HG03045 (cell line): ENCODE results near the gene NOMO2.
A peak's percentile ranks its signal among the peaks of the same experiment; 100 is the strongest.
"Not testable (repeated sequence)": the region's sequence is repeated elsewhere in the genome, so short reads cannot be mapped to it uniquely, and the experiment has no call there.

Experiments used
- ATAC-seq: cut with Tn5 transposase; IDR thresholded peaks from one replicate; pipeline ENCODE4 v1.9.1; 2021; ENCODE audit warnings: mild to moderate bottlenecking, moderate library complexity; ENCODE audit not compliant: unreplicated experiment

The NOMO2 gene

GRCh38 chr16:18561727-18562314 is at the start of gene NOMO2:
TSS of gene NOMO2 (minus strand) at chr16:18562097. CDS start at chr16:18562040, 57 bp downstream.
- peak; percentile 95 for ATAC-seq

- not testable (repeated sequence) for ATAC-seq
These were observed 48.4 kb upstream of the NOMO2 start for GRCh38 chr16:18610147-18610803.

GRCh38 chr16:18608271-18608670 is 46.4 kb upstream of the NOMO2 start:
- not testable (repeated sequence) for ATAC-seq

- not testable (repeated sequence) for ATAC-seq
These were observed 41.8 kb upstream of the NOMO2 start for GRCh38 chr16:18603572-18604246.

GRCh38 chr16:18598582-18598981 is 36.7 kb upstream of the NOMO2 start:
- ATAC-seq, result not testable (repeated sequence)

GRCh38 chr16:18597734-18598133 is 35.8 kb upstream of the NOMO2 start:
- not testable (repeated sequence) for ATAC-seq

- not testable (repeated sequence) for ATAC-seq
These were observed 35.4 kb upstream of the NOMO2 start for GRCh38 chr16:18597319-18597718.

GRCh38 chr16:18595796-18596195 is 33.9 kb upstream of the NOMO2 start:
- not testable (repeated sequence) for ATAC-seq

- ATAC-seq, result not testable (repeated sequence)
These were observed 33.0 kb upstream of the NOMO2 start for GRCh38 chr16:18594880-18595279.

GRCh38 chr16:18593904-18594303 is 32.0 kb upstream of the NOMO2 start:
- not testable (repeated sequence) for ATAC-seq

GRCh38 chr16:18592982-18593381 is 31.1 kb upstream of the NOMO2 start:
- not testable (repeated sequence) for ATAC-seq

GRCh38 chr16:18591908-18592307 is 30.0 kb upstream of the NOMO2 start:
- not testable (repeated sequence) for ATAC-seq

GRCh38 chr16:18591441-18591840 is 29.5 kb upstream of the NOMO2 start:
- not testable (repeated sequence) for ATAC-seq

- not testable (repeated sequence) for ATAC-seq
These were observed 27.9 kb upstream of the NOMO2 start for GRCh38 chr16:18589806-18590205.

GRCh38 chr16:18586560-18587540 is 25.0 kb upstream of the NOMO2 start:
- ATAC-seq, result not testable (repeated sequence)

GRCh38 chr16:18585789-18586188 is 23.9 kb upstream of the NOMO2 start:
- ATAC-seq, result not testable (repeated sequence)

- no peak for ATAC-seq
These were observed 21.0 kb upstream of the NOMO2 start for GRCh38 chr16:18582902-18583301.

GRCh38 chr16:18580396-18580795 is 18.5 kb upstream of the NOMO2 start:
- not testable (repeated sequence) for ATAC-seq

GRCh38 chr16:18579261-18579660 is 17.4 kb upstream of the NOMO2 start:
- ATAC-seq, result not testable (repeated sequence)

- ATAC-seq, result not testable (repeated sequence)
These were observed 16.0 kb upstream of the NOMO2 start for GRCh38 chr16:18577942-18578341.

- ATAC-seq, result not testable (repeated sequence)
These were observed 14.0 kb upstream of the NOMO2 start for GRCh38 chr16:18575945-18576344.
